SK-N-SH (cell line): ENCODE data around the gene ADIG. TPM values are rescaled to one million over a fixed set of nuclear protein-coding genes. Genes with fewer than 3 reads are reported as not detected.

Source experiments
- CTCF ChIA-PET: fragments of 300-600, 350-600 bp; formaldehyde crosslinking; extraction: SDS; loops from one replicate; lab custom pipeline; 2021; lab: Yijun Ruan, JAX
- POLR2A ChIA-PET: fragments of 350-600 bp; sonication (Branson Sonifier 250); formaldehyde crosslinking; extraction: SDS; loops from one replicate; lab custom pipeline; 2020; ENCODE audit warnings: antibody characterized with exemption, inconsistent platforms; lab: Yijun Ruan, JAX
- DNase-seq: peaks from one replicate; pipeline ENCODE4 v3.0.0; 2012
- H2AFZ ChIP-seq: fragments of 200-600 bp; sonication (generic); 2 replicates; pipeline ENCODE4 v1.8.1; 2016; ENCODE audit warnings: antibody characterized with exemption, mild to moderate bottlenecking, low read depth
- H3F3A ChIP-seq: fragments of 200-600 bp; sonication (generic); replicated peaks from 2 replicates; pipeline ENCODE3; 2016; ENCODE audit warnings: antibody characterized with exemption, mild to moderate bottlenecking; ENCODE audit not compliant: insufficient read depth
- H3K27ac ChIP-seq, 2 experiments: fragments of 200-500 bp in 1 of 2; fragments of 200-600 bp in 1 of 2; sonication (Bioruptor generic) in 1 of 2; sonication (generic), shearing (Covaris generic) in 1 of 2; 2 replicates each; pipeline versions ENCODE4 v1.5.1 to v1.6.1; 2014 to 2016; ENCODE audit warnings: low read depth in 2 of 2, inconsistent platforms in 1 of 2, low read length in 1 of 2, mild to moderate bottlenecking in 1 of 2, mixed read lengths in 1 of 2
- H3K27me3 ChIP-seq: fragments of 200-600 bp; sonication (generic), shearing (Covaris generic); 2 replicates; pipeline ENCODE4 v1.6.1; 2016; ENCODE audit warnings: mixed run types; ENCODE audit not compliant: insufficient read depth
- H3K36me3 ChIP-seq, 2 experiments: fragments of 200-500 bp in 1 of 2; fragments of 200-600 bp in 1 of 2; sonication (Bioruptor generic) in 1 of 2; sonication (generic) in 1 of 2; replicated peaks in 1 of 2; 2 replicates each; pipeline versions ENCODE3 to v1.5.1; 2014 to 2016; ENCODE audit warnings: low read length in 1 of 2, mild to moderate bottlenecking in 1 of 2; ENCODE audit not compliant: insufficient read depth in 2 of 2, control insufficient read depth in 1 of 2
- H3K4me1 ChIP-seq, 2 experiments: fragments of 200-500 bp in 1 of 2; fragments of 200-600 bp in 1 of 2; sonication (Bioruptor generic) in 1 of 2; sonication (generic), shearing (Covaris generic) in 1 of 2; 2 replicates each; pipeline versions ENCODE4 v1.5.1 to v1.6.1; 2014 to 2016; ENCODE audit warnings: low read depth in 1 of 2, low read length in 1 of 2, mixed run types in 1 of 2; ENCODE audit not compliant: insufficient read depth in 2 of 2, control insufficient read depth in 1 of 2
- H3K4me2 ChIP-seq: fragments of 200-600 bp; sonication (generic), shearing (Covaris generic); 2 replicates; pipeline ENCODE4 v1.6.1; 2017; ENCODE audit warnings: mixed run types
- H3K4me3 ChIP-seq, 2 experiments: fragments of 200-500 bp in 1 of 2; fragments of 200-600 bp in 1 of 2; sonication (Bioruptor generic) in 1 of 2; sonication (generic), shearing (Covaris generic) in 1 of 2; 2 replicates each; pipeline versions ENCODE4 v1.5.1 to v1.8.1; 2014 to 2016; ENCODE audit warnings: low read depth in 2 of 2, inconsistent platforms in 1 of 2, low read length in 1 of 2, mild to moderate bottlenecking in 1 of 2, mixed read lengths in 1 of 2, moderate library complexity in 1 of 2
- H3K79me2 ChIP-seq: fragments of 200-600 bp; sonication (generic); 2 replicates; pipeline ENCODE4 v1.8.1; 2017; ENCODE audit warnings: mild to moderate bottlenecking; ENCODE audit not compliant: insufficient read depth
- H3K9ac ChIP-seq: fragments of 200-600 bp; sonication (generic); 2 replicates; pipeline ENCODE4 v1.6.1; 2017; ENCODE audit warnings: mixed run types
- H3K9me2 ChIP-seq: fragments of 200-600 bp; sonication (generic); 2 replicates; pipeline ENCODE4 v1.6.1; 2017; ENCODE audit warnings: mixed run types
- H3K9me3 ChIP-seq: fragments of 200-600 bp; sonication (generic); 2 replicates; pipeline ENCODE4 v1.6.1; 2017; ENCODE audit warnings: mixed run types, mild to moderate bottlenecking, moderate library complexity
- H4K20me1 ChIP-seq: fragments of 200-600 bp; sonication (generic); 2 replicates; pipeline ENCODE4 v1.6.1; 2017; ENCODE audit warnings: mild to moderate bottlenecking, mixed run types; ENCODE audit not compliant: insufficient read depth
- EP300 ChIP-seq, 2 experiments: IDR thresholded peaks; 2 replicates each; pipeline versions ENCODE4 v1.4.0 to v1.6.1; 2012; ENCODE audit warnings: borderline replicate concordance in 1 of 2, low read depth in 1 of 2, low read length in 1 of 2
- FOXJ3 ChIP-seq: sonication (generic); formaldehyde crosslinking; IDR thresholded peaks from 2 replicates; pipeline ENCODE4 v1.5.1; 2020; ENCODE audit warnings: mild to moderate bottlenecking, missing genetic modification reagents
- FOXM1 ChIP-seq: IDR thresholded peaks from 2 replicates; pipeline ENCODE4 v1.4.0; 2012; ENCODE audit warnings: low read depth, mild to moderate bottlenecking
- GABPA ChIP-seq: IDR thresholded peaks from 2 replicates; pipeline ENCODE4 v1.4.0; 2012; ENCODE audit warnings: low read depth, mild to moderate bottlenecking
- GATA2 ChIP-seq: sonication (generic); formaldehyde crosslinking; IDR thresholded peaks from 2 replicates; pipeline ENCODE4 v1.5.0; 2020; ENCODE audit warnings: mild to moderate bottlenecking, missing genetic modification reagents
- NRF1 ChIP-seq: IDR thresholded peaks from 2 replicates; pipeline ENCODE4 v1.6.1; 2012; ENCODE audit warnings: low read depth, mild to moderate bottlenecking, low read length
- POLR2AphosphoS5 ChIP-seq: IDR thresholded peaks from 2 replicates; pipeline ENCODE4 v1.6.1; 2012; ENCODE audit warnings: low read depth, low read length
- RAD21 ChIP-seq: IDR thresholded peaks from 2 replicates; pipeline ENCODE4 v1.6.1; 2012; ENCODE audit warnings: mild to moderate bottlenecking, low read length
- RCOR1 ChIP-seq: fragments of 150-350 bp; IDR thresholded peaks from 2 replicates; pipeline ENCODE4 v1.6.1; 2017; ENCODE audit warnings: antibody characterized with exemption, low read length
- REST ChIP-seq: IDR thresholded peaks from 2 replicates; pipeline ENCODE4 v1.6.1; 2012; ENCODE audit warnings: mild to moderate bottlenecking, low read depth, low read length, moderate library complexity
- RXRA ChIP-seq: IDR thresholded peaks from 2 replicates; pipeline ENCODE4 v1.4.0; 2012; ENCODE audit warnings: low read depth, mild to moderate bottlenecking, borderline replicate concordance
- SMC3 ChIP-seq: IDR thresholded peaks from 2 replicates; pipeline ENCODE4 v1.6.1; 2012; ENCODE audit warnings: low read depth, low read length, improper control_type of control experiment
- TAF1 ChIP-seq: IDR thresholded peaks from 2 replicates; pipeline ENCODE4 v1.6.1; 2012; ENCODE audit warnings: low read depth, mild to moderate bottlenecking, low read length, moderate library complexity, borderline replicate concordance
- TEAD4 ChIP-seq: IDR thresholded peaks from 2 replicates; pipeline ENCODE4 v1.4.0; 2012; ENCODE audit warnings: mild to moderate bottlenecking, borderline replicate concordance; ENCODE audit not compliant: insufficient read depth
- USF2 ChIP-seq: fragments of 150-350 bp; IDR thresholded peaks from 2 replicates; pipeline ENCODE4 v1.6.1; 2017; ENCODE audit warnings: antibody characterized with exemption, low read length, low read depth, borderline replicate concordance
- ZBTB33 ChIP-seq: IDR thresholded peaks from 2 replicates; pipeline ENCODE4 v1.4.0; 2012; ENCODE audit warnings: low read depth, borderline replicate concordance
- WGBS: methylation state at CpG from one replicate; pipeline ENCODE4 v1.1.6; 2017; ENCODE audit warnings: low lambda C conversion rate; 5-methylcytosine and 5-hydroxymethylcytosine counted together
- polyA plus RNA-seq, 3 experiments: library from polyadenylated mRNA; depleted of rRNA; stranded (reverse); fragments of >200 nt; gene quantifications; 2 replicates each; pipeline ENCODE4 v1.2.3, GENCODE V29; 2012

ADIG gene
- polyA plus RNA-seq, 1 of the 3 experiments (the other 2 are of a cell fraction) = not detected

GRCh38 chr20:38615283-38615682, 34.3 kb downstream of the ADIG start:
- TF ChIP-seq GATA2 (CRISPR knock-in tag) (no peak), REST (no peak), FOXM1 (no peak), USF2 (no peak), FOXJ3 (CRISPR knock-in tag) (no peak), RAD21 (no peak), RXRA (no peak), RCOR1 (no peak), TAF1 (no peak), SMC3 (no peak), POLR2AphosphoS5 (no peak), EP300 (IDR thresholded peaks at IDR 0.05; ENCODE audit: borderline replicate concordance in 1 of 2, low read depth in 1 of 2, low read length in 1 of 2) (no peak), ZBTB33 (no peak), NRF1 (no peak), GABPA (no peak), TEAD4 (no peak)
- 66% methylated on average over 15 of the region's 15 CpGs for WGBS
- Histone ChIP-seq H3K4me1 (peaks cover 0 to 6% of the 10 kb centered on the region in 2 experiments; a peak in 1 of 4 replicates), H3K27me3 (no peaks in the 10 kb centered on the region), H3K27ac (no peak overlapping the region), H2AFZ (no peak overlapping the region), H3K9me2 (no peaks in the 10 kb centered on the region), H3K9ac (no peak overlapping the region), H3K36me3 (no peaks in the 10 kb centered on the region), H3K9me3 (no peaks in the 10 kb centered on the region), H3F3A (no peaks in the 10 kb centered on the region), H3K4me2 (no peak overlapping the region), H3K4me3 (no peak overlapping the region), H3K79me2 (no peaks in the 10 kb centered on the region), H4K20me1 (no peaks in the 10 kb centered on the region)
- POLR2A ChIA-PET = no interaction called here
- no peak for DNase-seq
- CTCF ChIA-PET = interaction anchor here (1.1 to 2.7 kb wide), 3 partner anchors 30 to 434 kb away, joined by 3 to 12 read pairs (median 4); no protein-coding TSS in a partner anchor
